ENCODE results near the gene GLB1L2.

- no peak for TF ChIP-seq POLR2A (IDR thresholded peaks at IDR 0.05; ENCODE audit: low read length)
- TF ChIP-seq GATA1 (IDR thresholded peaks at IDR 0.05; ENCODE audit: low read depth, low read length), result no peak
Measured at GRCh38 chr11:134385171-134385570, 53.4 kb downstream of the GLB1L2 start.
